OCI-LY1 (cell line): ENCODE data around the gene BLOC1S2.
"Not testable (repeated sequence)": the region's sequence is repeated elsewhere in the genome, so short reads cannot be mapped to it uniquely, and the experiment has no call there.

Source experiments
- H2AFZ ChIP-seq: fragments of 200-600 bp; sonication (generic), shearing (Covaris generic); 2 replicates; pipeline ENCODE4 v1.6.0; 2014; ENCODE audit warnings: antibody characterized with exemption, mild to moderate bottlenecking, low read length
- H3F3A ChIP-seq: fragments of 200-600 bp; sonication (generic), shearing (Covaris generic); 2 replicates; pipeline ENCODE4 v1.6.0; 2014; ENCODE audit warnings: mild to moderate bottlenecking, antibody characterized with exemption, low read length, moderate library complexity; ENCODE audit not compliant: insufficient read depth
- H3K27ac ChIP-seq: fragments of 200-600 bp; sonication (generic); 2 replicates; pipeline ENCODE4 v1.5.1; 2014; ENCODE audit warnings: low read length, mixed run types, mild to moderate bottlenecking, low read depth; ENCODE audit not compliant: poor library complexity, severe bottlenecking
- H3K27me3 ChIP-seq: fragments of 200-600 bp; sonication (generic); 2 replicates; pipeline ENCODE4 v1.6.0; 2014; ENCODE audit warnings: antibody characterized with exemption, mild to moderate bottlenecking, low read length, moderate library complexity; ENCODE audit not compliant: insufficient read depth
- H3K36me3 ChIP-seq: fragments of 200-600 bp; sonication (generic); 2 replicates; pipeline ENCODE4 v1.6.1; 2014; ENCODE audit warnings: mild to moderate bottlenecking, antibody characterized with exemption, low read length, moderate library complexity, mixed read lengths; ENCODE audit not compliant: insufficient read depth
- H3K4me1 ChIP-seq: fragments of 200-600 bp; sonication (generic); 2 replicates; pipeline ENCODE4 v1.5.1; 2014; ENCODE audit warnings: mild to moderate bottlenecking, low read length, moderate library complexity; ENCODE audit not compliant: insufficient read depth, severe bottlenecking
- H3K4me2 ChIP-seq: fragments of 200-600 bp; sonication (generic), shearing (Covaris generic); 2 replicates; pipeline ENCODE4 v1.6.1; 2014; ENCODE audit warnings: low read length
- H3K4me3 ChIP-seq: fragments of 200-600 bp; sonication (generic); 2 replicates; pipeline ENCODE4 v1.5.1; 2014; ENCODE audit warnings: low read length, low read depth, mild to moderate bottlenecking, mixed read lengths; ENCODE audit not compliant: poor library complexity, severe bottlenecking
- H3K79me2 ChIP-seq: fragments of 200-600 bp; shearing (Covaris generic); 2 replicates; pipeline ENCODE4 v1.6.1; 2016; ENCODE audit warnings: mixed run types, low read length, mixed read lengths; ENCODE audit not compliant: insufficient read depth
- H3K9ac ChIP-seq: fragments of 200-600 bp; sonication (generic), shearing (Covaris generic); 2 replicates; pipeline ENCODE4 v1.6.1; 2014; ENCODE audit warnings: mild to moderate bottlenecking, low read length, mixed read lengths
- H3K9me2 ChIP-seq: fragments of 200-600 bp; sonication (generic), shearing (Covaris generic); 2 replicates; pipeline ENCODE4 v1.6.1; 2014; ENCODE audit warnings: low read depth, mild to moderate bottlenecking, low read length, mixed read lengths
- H3K9me3 ChIP-seq: fragments of 200-600 bp; shearing (Covaris generic); 2 replicates; pipeline ENCODE4 v1.6.1; 2014; ENCODE audit warnings: low read length, mixed read lengths
- H4K20me1 ChIP-seq: fragments of 200-600 bp; sonication (generic), shearing (Covaris generic); 2 replicates; pipeline ENCODE4 v1.6.0; 2016; ENCODE audit warnings: mild to moderate bottlenecking, low read length; ENCODE audit not compliant: insufficient read depth
- EZH2 ChIP-seq: fragments of 200-600 bp; sonication (generic), shearing (Covaris generic); IDR thresholded peaks from 2 replicates; pipeline ENCODE4 v1.8.0; 2017; ENCODE audit warnings: borderline replicate concordance, mixed run types, mild to moderate bottlenecking, antibody characterized with exemption, low read length, moderate library complexity, mixed read lengths
- TF ChIP-seq, protein P1 (sequence below): fragments of 200-600 bp; sonication (generic), shearing (Covaris generic); IDR thresholded peaks from 2 replicates; pipeline ENCODE4 v1.5.1; 2017; ENCODE audit warnings: mild to moderate bottlenecking, antibody characterized with exemption, low read length, moderate library complexity, mixed read lengths

Gene BLOC1S2

DNA sequence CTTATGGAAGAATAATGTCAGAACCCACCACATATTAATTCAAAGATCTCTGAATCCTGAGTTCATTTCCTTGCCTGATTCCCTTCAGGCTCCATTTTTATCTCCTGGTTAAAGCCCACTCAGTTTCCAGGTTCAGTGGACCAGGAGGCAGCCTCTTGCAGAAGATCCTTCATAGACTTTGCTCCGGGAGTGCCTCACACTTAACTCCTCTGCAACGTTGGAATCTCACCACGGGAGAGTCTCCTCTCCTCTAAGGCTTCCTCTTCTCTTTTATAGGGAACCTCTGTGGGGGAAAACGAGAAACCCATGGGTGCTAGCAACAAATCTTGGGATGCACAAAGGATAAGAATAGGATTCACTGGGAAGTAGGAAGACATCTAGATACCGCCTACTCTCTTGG lies 1.7 kb upstream of the BLOC1S2 start:
- H3K4me3 ChIP-seq = no peak overlapping the region
- H3K27ac ChIP-seq = no peak overlapping the region
- H3K4me1 ChIP-seq = peaks cover 19% of the 10 kb centered on the region
- peaks cover 14% of the 10 kb centered on the region for H3K79me2 ChIP-seq
- H3K4me2 ChIP-seq = no peak overlapping the region
- H3K9ac ChIP-seq = no peak overlapping the region
- no peaks in the 10 kb centered on the region for H3F3A ChIP-seq
- H2AFZ ChIP-seq = no peak overlapping the region
- H3K27me3 ChIP-seq = no peaks in the 10 kb centered on the region
- peaks cover 4% of the 10 kb centered on the region; the same call in 1 of the 2 replicates for H3K36me3 ChIP-seq
- no peaks in the 10 kb centered on the region for H3K9me3 ChIP-seq
- H3K9me2 ChIP-seq = no peaks in the 10 kb centered on the region
- no peaks in the 10 kb centered on the region for H4K20me1 ChIP-seq
- TF ChIP-seq, protein P1, sequence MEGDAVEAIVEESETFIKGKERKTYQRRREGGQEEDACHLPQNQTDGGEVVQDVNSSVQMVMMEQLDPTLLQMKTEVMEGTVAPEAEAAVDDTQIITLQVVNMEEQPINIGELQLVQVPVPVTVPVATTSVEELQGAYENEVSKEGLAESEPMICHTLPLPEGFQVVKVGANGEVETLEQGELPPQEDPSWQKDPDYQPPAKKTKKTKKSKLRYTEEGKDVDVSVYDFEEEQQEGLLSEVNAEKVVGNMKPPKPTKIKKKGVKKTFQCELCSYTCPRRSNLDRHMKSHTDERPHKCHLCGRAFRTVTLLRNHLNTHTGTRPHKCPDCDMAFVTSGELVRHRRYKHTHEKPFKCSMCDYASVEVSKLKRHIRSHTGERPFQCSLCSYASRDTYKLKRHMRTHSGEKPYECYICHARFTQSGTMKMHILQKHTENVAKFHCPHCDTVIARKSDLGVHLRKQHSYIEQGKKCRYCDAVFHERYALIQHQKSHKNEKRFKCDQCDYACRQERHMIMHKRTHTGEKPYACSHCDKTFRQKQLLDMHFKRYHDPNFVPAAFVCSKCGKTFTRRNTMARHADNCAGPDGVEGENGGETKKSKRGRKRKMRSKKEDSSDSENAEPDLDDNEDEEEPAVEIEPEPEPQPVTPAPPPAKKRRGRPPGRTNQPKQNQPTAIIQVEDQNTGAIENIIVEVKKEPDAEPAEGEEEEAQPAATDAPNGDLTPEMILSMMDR = no peak
- TF ChIP-seq EZH2 = no peak

GRCh38 chr10:100287756-100288155 lies 1.3 kb upstream of the BLOC1S2 start:
- no peaks in the 10 kb centered on the region for H3K9me2 ChIP-seq
- H3K4me3 ChIP-seq = no peak overlapping the region
- H2AFZ ChIP-seq = no peak overlapping the region
- H3K9me3 ChIP-seq = no peaks in the 10 kb centered on the region
- no peaks in the 10 kb centered on the region for H3K27me3 ChIP-seq
- peaks cover 19% of the 10 kb centered on the region for H3K4me1 ChIP-seq
- peaks cover 8% of the 10 kb centered on the region; the same call in 1 of the 2 replicates for H3K36me3 ChIP-seq
- no peaks in the 10 kb centered on the region for H4K20me1 ChIP-seq
- H3K9ac ChIP-seq = no peak overlapping the region
- no peak for TF ChIP-seq EZH2
- TF ChIP-seq, protein P1 = no peak
- H3K79me2 ChIP-seq = peaks cover 14% of the 10 kb centered on the region
- no peak overlapping the region for H3K27ac ChIP-seq
- no peaks in the 10 kb centered on the region for H3F3A ChIP-seq
- H3K4me2 ChIP-seq = no peak overlapping the region

GRCh38 chr10:100285326-100285725 lies 1.2 kb downstream of the BLOC1S2 start:
- Histone ChIP-seq H3K4me1 (peaks cover 19% of the 10 kb centered on the region), H3K79me2 (peaks cover 14% of the 10 kb centered on the region)
- H3K9me3 ChIP-seq = not testable (repeated sequence)

GRCh38 chr10:100282907-100283306 lies 3.6 kb downstream of the BLOC1S2 start:
- H3K4me1 ChIP-seq = peaks cover 19% of the 10 kb centered on the region
- no peaks in the 10 kb centered on the region for H3K9me2 ChIP-seq
- peaks cover 14% of the 10 kb centered on the region for H3K79me2 ChIP-seq
- no peak overlapping the region for H3K27ac ChIP-seq
- no peak overlapping the region for H3K4me2 ChIP-seq
- H3K27me3 ChIP-seq = no peaks in the 10 kb centered on the region
- TF ChIP-seq, protein P1 = no peak
- TF ChIP-seq EZH2 = no peak
- no peaks in the 10 kb centered on the region for H3F3A ChIP-seq
- no peak overlapping the region for H2AFZ ChIP-seq
- no peaks in the 10 kb centered on the region for H4K20me1 ChIP-seq
- peaks cover 37% of the 10 kb centered on the region for H3K36me3 ChIP-seq
- H3K9ac ChIP-seq = no peak overlapping the region
- H3K4me3 ChIP-seq = no peak overlapping the region
- no peaks in the 10 kb centered on the region for H3K9me3 ChIP-seq

More at GRCh38 chr10:100285326-100285725, 1.2 kb downstream of the BLOC1S2 start:
- H3K4me2 ChIP-seq = peak overlapping the region; percentile 73
- H3K9me2 ChIP-seq, H4K20me1 ChIP-seq, H2AFZ ChIP-seq, H3F3A ChIP-seq, H3K27ac ChIP-seq, H3K27me3 ChIP-seq: not testable (repeated sequence)
- H3K36me3 ChIP-seq = peaks cover 24% of the 10 kb centered on the region
- peak overlapping the region; percentile 80 for H3K4me3 ChIP-seq
- H3K9ac ChIP-seq = peak overlapping the region; percentile 79

GRCh38 chr10:100276971-100277370 lies 9.5 kb downstream of the BLOC1S2 start:
- H3K79me2 ChIP-seq, H3K9me3 ChIP-seq, H3K9ac ChIP-seq, H3K9me2 ChIP-seq, H3K4me2 ChIP-seq, H3K4me1 ChIP-seq, H3F3A ChIP-seq, H4K20me1 ChIP-seq, H3K4me3 ChIP-seq, H2AFZ ChIP-seq, H3K27ac ChIP-seq, H3K27me3 ChIP-seq: not testable (repeated sequence)
- H3K36me3 ChIP-seq = peaks cover 34% of the 10 kb centered on the region
